HepG2 (cell line): Measurements from ENCODE around the gene TBC1D20. TPM values are rescaled to one million over a fixed set of nuclear protein-coding genes. Genes with fewer than 3 reads are reported as not detected.

Source experiments
- ATAC-seq: fragments of 200-7000 bp; cut with Tn5 transposase; 3 replicates; pipeline ENCODE4 v1.9.1; 2020; ENCODE audit warnings: mild to moderate bottlenecking, moderate library complexity
- BruUV-seq: library from RNA; stranded (reverse); fragments of 400-500 nt; replicated peaks from 2 replicates; lab custom pipeline; 2021; lab: Mats Ljungman, UMichigan
- CTCF ChIA-PET: fragments of 300-600 bp; formaldehyde crosslinking; extraction: SDS; loops from one replicate; lab custom pipeline; 2021; ENCODE audit warnings: low total read pairs, inconsistent platforms, low intra/inter-chr PET ratio; lab: Yijun Ruan, JAX
- POLR2A ChIA-PET: fragments of 350-600 bp; sonication (Branson Sonifier 250); formaldehyde crosslinking; loops from one replicate; lab custom pipeline; 2020; ENCODE audit warnings: antibody characterized with exemption, inconsistent platforms; lab: Yijun Ruan, JAX
- DNase-seq: peaks from one replicate; pipeline ENCODE4 v3.0.0-alpha.2; 2015; ENCODE audit warnings: low spot score
- FAIRE-seq: peaks from 3 replicates; lab custom pipeline; 2011; peaks lifted over from hg19 to GRCh38; lab: Jason Lieb, UNC
- H2AFZ ChIP-seq: one replicate; pipeline ENCODE4 v1.6.1; 2011; ENCODE audit warnings: low read length, inconsistent platforms
- H3K27ac ChIP-seq: fragments of 300-600 bp; 3 replicates; pipeline ENCODE4 v1.8.0; 2011; ENCODE audit warnings: mixed run types, mild to moderate bottlenecking, mixed read lengths, low read length, inconsistent platforms; ENCODE audit not compliant: insufficient read depth; ENCODE audit errors: extremely low read length
- H3K27me3 ChIP-seq, 2 experiments: fragments of 200-600 bp in 1 of 2; 2 replicates in 1 of 2; 3 replicates in 1 of 2; pipeline versions ENCODE4 v1.6.0 to v1.8.0; 2011; ENCODE audit warnings: low read length in 2 of 2, mild to moderate bottlenecking in 2 of 2, moderate library complexity in 2 of 2, inconsistent platforms in 1 of 2; ENCODE audit not compliant: insufficient read depth in 2 of 2, control insufficient read depth in 1 of 2
- H3K36me3 ChIP-seq, 2 experiments: fragments of 200-600 bp in 1 of 2; replicated peaks in 1 of 2; 2 replicates in 1 of 2; 3 replicates in 1 of 2; pipeline versions ENCODE4 v1.5.1 to v1.8.0; 2011; ENCODE audit warnings: low read length in 2 of 2, inconsistent platforms in 1 of 2; ENCODE audit not compliant: insufficient read depth in 2 of 2, control insufficient read depth in 1 of 2
- H3K4me1 ChIP-seq: 2 replicates; pipeline ENCODE4 v1.5.1; 2012; ENCODE audit warnings: low read length, inconsistent platforms; ENCODE audit not compliant: insufficient read depth
- H3K4me2 ChIP-seq: 2 replicates; pipeline ENCODE4 v1.6.0; 2011; ENCODE audit warnings: low read depth, low read length, inconsistent platforms
- H3K4me3 ChIP-seq, 3 experiments: fragments of 200-600 bp in 1 of 3; sonication (generic), shearing (Covaris generic) in 1 of 3; replicated peaks in 1 of 3; 2 replicates each; pipeline ENCODE4 v1.5.1; 2011 to 2016; ENCODE audit warnings: low read length in 3 of 3, inconsistent platforms in 2 of 3, low read depth in 2 of 3, mild to moderate bottlenecking in 2 of 3, control low read depth in 1 of 3, mixed read lengths in 1 of 3; ENCODE audit not compliant: insufficient read depth in 1 of 3
- H3K79me2 ChIP-seq: one replicate; pipeline ENCODE4 v1.6.1; 2011; ENCODE audit warnings: low read length, inconsistent platforms; ENCODE audit not compliant: insufficient read depth
- H3K9ac ChIP-seq: 2 replicates; pipeline ENCODE4 v1.6.0; 2011; ENCODE audit warnings: mild to moderate bottlenecking, low read depth, low read length, inconsistent platforms; ENCODE audit not compliant: insufficient read depth
- H3K9me3 ChIP-seq: 2 replicates; pipeline ENCODE4 v1.5.1; 2012; ENCODE audit warnings: mild to moderate bottlenecking, low read length
- H4K20me1 ChIP-seq: 2 replicates; pipeline ENCODE4 v1.6.0; 2011; ENCODE audit warnings: inconsistent platforms, mild to moderate bottlenecking, low read length, moderate library complexity; ENCODE audit not compliant: insufficient read depth
- ATF7 ChIP-seq, 2 experiments: fragments of 450-650 bp in 1 of 2; sonication (generic) in 1 of 2; formaldehyde crosslinking in 1 of 2; IDR thresholded peaks; 2 replicates each; pipeline versions ENCODE4 v1.4.0 to v1.6.1; 2016 to 2020; ENCODE audit warnings: antibody characterized with exemption in 1 of 2, mild to moderate bottlenecking in 1 of 2, missing genetic modification reagents in 1 of 2
- CEBPB ChIP-seq: IDR thresholded peaks from 2 replicates; pipeline ENCODE4 v1.6.1; 2011; ENCODE audit warnings: low read depth, low read length, improper control_type of control experiment, borderline replicate concordance
- CREB1 ChIP-seq, 2 experiments: fragments of 450-650 bp in 1 of 2; IDR thresholded peaks; 2 replicates each; pipeline ENCODE4 v1.6.1; 2016 to 2017; ENCODE audit warnings: control low read depth in 1 of 2, mild to moderate bottlenecking in 1 of 2, missing compliant biosample characterization in 1 of 2, missing genetic modification characterization in 1 of 2
- ZEB1 ChIP-seq: IDR thresholded peaks from 2 replicates; pipeline ENCODE4 v1.6.1; 2012; ENCODE audit warnings: mild to moderate bottlenecking, low read depth, inconsistent platforms; ENCODE audit not compliant: insufficient replicate concordance
- ZNF501 ChIP-seq: sonication (generic); formaldehyde crosslinking; IDR thresholded peaks from 2 replicates; pipeline ENCODE4 v1.5.1; 2020; ENCODE audit warnings: mild to moderate bottlenecking, moderate library complexity, missing genetic modification reagents
- WGBS: methylation state at CpG from one replicate; pipeline ENCODE4 v1.1.6; 2017; ENCODE audit warnings: low lambda C conversion rate; 5-methylcytosine and 5-hydroxymethylcytosine counted together
- in situ Hi-C: cut with HindIII; loops from 2 replicates; pipeline ENCODE4 v1.10.0; 2017; ENCODE audit warnings: low pct_unique_long_range_greater_than_20kb; ENCODE audit not compliant: extremely low pct_ligation_motif_present
- intact Hi-C: fragments of 100-400 bp; cut with micrococcal nuclease; formaldehyde crosslinking; loops from one replicate; pipeline ENCODE4 v1.10.0; 2022; ENCODE audit not compliant: unreplicated experiment
- polyA plus RNA-seq, 8 experiments: library from polyadenylated mRNA; depleted of rRNA in 3 of 8; stranded (reverse) in 7 of 8; unstranded in 1 of 8; fragments of >200 nt; fragmentation: Illumina TruSeq in 4 of 8; extraction: Trizol in 4 of 8; gene quantifications; 2 replicates each; pipeline versions ENCODE4 v1.2.1 to v1.2.3, GENCODE V29; 2011 to 2016; ENCODE audit warnings: low read depth in 4 of 8, missing spikeins in 1 of 8, mixed read lengths in 1 of 8; ENCODE audit not compliant: insufficient read depth in 1 of 8
- total RNA-seq, 5 experiments: library from RNA; depleted of rRNA; stranded (reverse); fragments of >200 nt; fragmentation: Illumina TruSeq; extraction: Trizol; gene quantifications; 2 replicates each; pipeline ENCODE4 v1.2.3, GENCODE V29; 2016; ENCODE audit warnings: low read depth in 1 of 5
- TF ChIP-seq, protein P1 (sequence below): sonication (generic); formaldehyde crosslinking; conservative IDR thresholded peaks from 2 replicates; pipeline ENCODE4 v1.4.0; 2020; ENCODE audit warnings: mild to moderate bottlenecking, missing genetic modification reagents, moderate library complexity

The TBC1D20 gene
- total and polyA plus RNA-seq, 2 of the 13 experiments (the other 11 are each of a cell fraction or from before 2014, with no cell fraction given): 36.6 to 47.1 TPM

DNA sequence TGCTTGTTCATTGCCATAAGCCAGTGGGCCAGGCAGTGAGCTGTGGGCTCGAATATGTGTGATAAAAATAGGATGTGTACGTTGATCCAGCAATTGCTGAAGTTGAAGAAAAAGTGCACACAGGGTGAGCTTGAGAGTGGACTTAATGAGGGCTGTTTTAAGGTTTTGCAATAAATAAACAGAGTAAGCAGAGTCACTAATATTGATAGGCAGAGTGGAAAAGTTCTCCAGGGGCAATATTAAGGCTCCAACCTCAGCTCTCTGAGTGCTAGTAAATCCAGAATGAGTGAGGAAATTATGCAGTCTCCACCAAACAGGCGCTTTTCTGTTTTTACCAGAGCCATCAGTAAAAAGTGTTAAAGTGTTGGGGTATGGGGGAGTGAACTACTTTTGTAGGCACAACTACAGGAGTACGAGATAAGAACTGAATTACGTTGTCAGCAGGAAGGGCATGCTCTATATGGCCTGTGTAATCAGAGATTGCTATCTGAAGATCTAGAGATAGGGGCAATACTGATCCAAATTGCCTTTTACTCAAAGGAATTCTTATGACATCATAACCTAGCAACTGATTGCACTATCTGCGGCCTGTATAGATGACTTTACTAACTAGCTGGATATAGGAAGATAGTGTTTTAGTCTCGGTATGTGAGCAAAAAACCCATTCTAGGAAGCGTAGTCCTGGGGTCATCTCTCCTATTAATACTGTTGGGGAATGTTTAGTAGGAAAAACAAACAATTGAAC is 7.6 kb upstream of the TBC1D20 start:
- no peaks in the 10 kb centered on the region for H3K36me3 ChIP-seq
- 42% methylated on average over 8 of the region's 8 CpGs for WGBS
- ATAC-seq: no peak
- TF ChIP-seq ZNF501 (CRISPR knock-in tag) (no peak), ZEB1 (no peak), CEBPB (peak; percentile 3; the same call in 1 of the 2 replicates), ATF7 (IDR thresholded peaks at IDR 0.05) (peak; percentile 80), ATF7 (CRISPR knock-in tag; IDR thresholded peaks at IDR 0.05) (no peak), CREB1 (IDR thresholded peaks at IDR 0.05) (0 out of 2 replicates have a peak, but pooled peaks have one; percentile 35), CREB1 (CRISPR knock-in tag; IDR thresholded peaks at IDR 0.05) (no peak)
- TF ChIP-seq, protein P1, sequence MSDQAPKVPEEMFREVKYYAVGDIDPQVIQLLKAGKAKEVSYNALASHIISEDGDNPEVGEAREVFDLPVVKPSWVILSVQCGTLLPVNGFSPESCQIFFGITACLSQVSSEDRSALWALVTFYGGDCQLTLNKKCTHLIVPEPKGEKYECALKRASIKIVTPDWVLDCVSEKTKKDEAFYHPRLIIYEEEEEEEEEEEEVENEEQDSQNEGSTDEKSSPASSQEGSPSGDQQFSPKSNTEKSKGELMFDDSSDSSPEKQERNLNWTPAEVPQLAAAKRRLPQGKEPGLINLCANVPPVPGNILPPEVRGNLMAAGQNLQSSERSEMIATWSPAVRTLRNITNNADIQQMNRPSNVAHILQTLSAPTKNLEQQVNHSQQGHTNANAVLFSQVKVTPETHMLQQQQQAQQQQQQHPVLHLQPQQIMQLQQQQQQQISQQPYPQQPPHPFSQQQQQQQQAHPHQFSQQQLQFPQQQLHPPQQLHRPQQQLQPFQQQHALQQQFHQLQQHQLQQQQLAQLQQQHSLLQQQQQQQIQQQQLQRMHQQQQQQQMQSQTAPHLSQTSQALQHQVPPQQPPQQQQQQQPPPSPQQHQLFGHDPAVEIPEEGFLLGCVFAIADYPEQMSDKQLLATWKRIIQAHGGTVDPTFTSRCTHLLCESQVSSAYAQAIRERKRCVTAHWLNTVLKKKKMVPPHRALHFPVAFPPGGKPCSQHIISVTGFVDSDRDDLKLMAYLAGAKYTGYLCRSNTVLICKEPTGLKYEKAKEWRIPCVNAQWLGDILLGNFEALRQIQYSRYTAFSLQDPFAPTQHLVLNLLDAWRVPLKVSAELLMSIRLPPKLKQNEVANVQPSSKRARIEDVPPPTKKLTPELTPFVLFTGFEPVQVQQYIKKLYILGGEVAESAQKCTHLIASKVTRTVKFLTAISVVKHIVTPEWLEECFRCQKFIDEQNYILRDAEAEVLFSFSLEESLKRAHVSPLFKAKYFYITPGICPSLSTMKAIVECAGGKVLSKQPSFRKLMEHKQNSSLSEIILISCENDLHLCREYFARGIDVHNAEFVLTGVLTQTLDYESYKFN (CRISPR knock-in tag): 0 out of 2 replicates have a peak, but pooled peaks have one; percentile 12
- TF ChIP-seq, all 625 proteins: peak for 4
- Histone ChIP-seq H3K27me3 (no peaks in the 10 kb centered on the region; a peak in 1 of 5 replicates), H3K27ac (no peak overlapping the region), H3K4me1 (peaks cover 31% of the 10 kb centered on the region), H3K9ac (no peak overlapping the region), H3K79me2 (no peaks in the 10 kb centered on the region), H3K9me3 (peaks cover 55% of the 10 kb centered on the region), H2AFZ (no peak overlapping the region), H3K4me2 (no peak overlapping the region), H3K4me3 (no peak overlapping the region), H4K20me1 (no peaks in the 10 kb centered on the region)
- intact Hi-C loops (no loop called here), in situ Hi-C loops (no loop called here)
- POLR2A ChIA-PET: no interaction called here
- no TSS peak for BruUV-seq
- FAIRE-seq (no peak), DNase-seq (no peak)
- CTCF ChIA-PET: no interaction called here
